GM15510 (cell line): ENCODE measurements around the gene COL6A1.

ENCODE experiments used
- POLR2A ChIP-seq: IDR thresholded peaks from 3 replicates; pipeline ENCODE4 v1.6.1; 2011; ENCODE audit warnings: borderline replicate concordance; ENCODE audit not compliant: insufficient read length; ENCODE audit errors: extremely low read depth

COL6A1 gene

GRCh38 chr21:45972716-45973474 lies 8.7 kb upstream of the COL6A1 start:
- no peak for TF ChIP-seq POLR2A

DNA sequence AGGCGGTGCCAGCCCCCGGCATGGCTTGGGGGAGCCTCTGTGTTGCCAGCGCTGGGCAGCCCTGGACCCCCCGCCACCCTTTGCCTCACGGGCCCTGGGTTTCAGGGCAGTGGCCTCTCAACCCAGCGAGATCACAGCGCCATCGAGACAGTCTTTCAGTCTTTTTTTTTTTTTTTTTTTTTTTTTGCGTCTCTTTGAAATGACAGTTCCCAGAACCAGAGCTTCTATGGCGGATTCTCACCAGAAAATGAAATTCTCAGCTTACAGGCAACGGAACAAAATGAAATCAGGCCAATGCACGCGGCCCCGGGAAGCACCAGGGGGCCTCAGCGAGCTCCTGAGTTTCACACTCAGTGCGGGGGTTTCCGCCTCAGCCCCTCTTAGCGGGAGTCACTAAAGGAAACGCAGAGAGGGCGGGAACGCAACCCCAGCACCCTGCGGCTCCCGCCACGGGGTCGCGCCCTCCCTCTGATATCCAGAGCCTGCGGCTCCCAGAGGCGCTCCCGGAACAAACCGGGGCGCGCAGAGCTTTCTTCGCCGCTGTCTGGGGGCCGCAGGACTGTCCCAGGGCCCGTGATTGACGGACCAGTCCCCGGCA lies 8.0 kb upstream of the COL6A1 start:
- TF ChIP-seq POLR2A, result no peak

- no peak for TF ChIP-seq POLR2A
Observed at GRCh38 chr21:45974073-45975019, 7.2 kb upstream of the COL6A1 start.

DNA sequence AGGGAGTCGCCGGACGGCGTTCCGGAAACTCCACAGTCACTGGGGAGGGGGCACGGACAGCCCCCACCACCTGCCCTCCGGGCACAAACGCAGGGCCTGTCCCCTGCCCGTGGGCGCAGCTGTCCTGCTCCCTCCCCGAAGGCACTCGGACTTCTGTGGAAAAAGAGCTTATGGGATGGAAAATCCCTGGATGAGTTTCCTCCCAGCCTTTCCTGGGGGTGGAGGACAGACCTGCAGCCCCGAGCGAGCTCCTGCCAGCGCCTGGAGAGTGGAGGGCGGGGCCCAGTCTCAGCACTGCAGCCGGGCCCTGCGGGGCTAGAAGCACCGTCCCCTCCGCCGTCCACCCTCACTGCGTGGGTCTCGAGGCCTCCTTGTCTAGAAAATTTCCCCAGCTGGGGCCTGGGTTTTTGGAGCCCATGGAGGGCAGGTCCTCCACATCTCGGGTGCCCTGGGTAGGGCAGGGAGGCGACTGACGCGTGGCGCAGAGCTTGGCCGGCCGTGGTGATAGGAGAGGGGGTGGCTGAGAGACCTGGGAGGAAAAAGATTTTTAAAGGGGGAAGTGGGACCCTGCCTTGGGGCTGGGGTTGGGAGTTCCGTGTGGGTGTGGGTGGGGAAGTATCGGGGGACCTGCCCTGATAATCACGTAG lies 6.4 kb upstream of the COL6A1 start:
- TF ChIP-seq POLR2A, result no peak

- no peak for TF ChIP-seq POLR2A
Observed at GRCh38 chr21:45976701-45977311, 4.8 kb upstream of the COL6A1 start.

DNA sequence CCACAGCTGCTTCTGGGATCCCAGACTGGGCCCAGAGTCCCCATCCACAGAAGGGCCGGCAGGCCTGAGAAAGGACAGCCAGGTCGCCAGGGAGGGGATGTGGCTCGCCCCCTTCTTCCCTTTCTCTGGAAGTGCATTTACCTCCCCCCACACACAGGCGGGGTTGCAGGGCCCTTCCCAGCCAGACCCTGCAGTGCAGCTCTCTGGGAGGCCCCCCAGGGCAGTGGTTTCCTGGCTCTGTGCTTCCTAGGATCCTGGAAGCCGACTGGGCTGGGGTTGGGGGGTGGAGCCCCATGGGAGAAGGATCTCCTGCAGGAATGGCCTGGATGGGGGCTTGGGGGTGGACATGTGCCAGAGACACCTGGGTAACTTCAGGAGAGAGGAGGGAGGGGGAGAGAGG lies 4.2 kb upstream of the COL6A1 start:
- TF ChIP-seq POLR2A, result no peak

DNA sequence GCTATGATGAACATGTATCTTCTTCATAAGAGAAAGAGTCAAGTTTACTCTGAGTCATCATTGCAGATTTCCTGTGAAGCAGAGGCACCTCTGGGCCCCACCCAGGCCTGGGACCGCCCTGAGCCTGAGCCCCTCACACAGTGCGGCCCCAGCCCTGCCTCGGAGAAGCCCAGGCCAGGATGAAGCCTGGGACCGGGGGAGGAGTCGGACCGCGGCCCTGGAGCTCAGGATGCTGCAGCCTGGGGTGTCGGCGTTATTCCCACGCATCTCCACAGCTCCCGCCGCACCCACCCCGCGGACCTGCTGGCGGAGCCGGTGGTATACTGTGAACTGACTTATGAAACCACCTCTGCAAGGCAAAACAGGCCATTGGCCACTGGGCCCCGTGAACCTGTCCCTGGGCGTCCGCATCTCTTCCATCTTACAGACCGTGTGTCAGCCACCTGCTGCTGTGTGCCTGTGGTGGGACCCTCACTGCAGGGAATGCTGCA lies 2.4 kb upstream of the COL6A1 start:
- no peak for TF ChIP-seq POLR2A

DNA sequence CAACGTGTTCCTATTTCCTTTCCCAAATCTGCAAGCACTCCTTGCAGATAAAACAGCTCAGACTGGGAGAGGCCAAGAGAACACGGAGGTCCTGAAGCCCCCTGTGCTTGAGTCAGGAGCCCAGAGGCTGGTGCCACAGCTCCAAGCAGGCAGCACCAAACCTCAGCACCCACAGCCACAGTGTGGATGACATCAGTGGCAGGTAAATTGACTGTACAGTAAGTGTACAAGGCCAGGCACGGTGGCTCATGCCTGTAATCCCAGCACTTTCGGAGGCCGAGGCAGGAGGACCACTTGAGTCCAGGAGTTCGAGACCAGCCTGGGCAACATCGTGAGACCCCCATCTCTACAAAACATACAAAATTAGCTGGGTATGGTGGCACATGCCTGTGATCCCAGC lies 1.9 kb upstream of the COL6A1 start:
- no peak for TF ChIP-seq POLR2A

DNA sequence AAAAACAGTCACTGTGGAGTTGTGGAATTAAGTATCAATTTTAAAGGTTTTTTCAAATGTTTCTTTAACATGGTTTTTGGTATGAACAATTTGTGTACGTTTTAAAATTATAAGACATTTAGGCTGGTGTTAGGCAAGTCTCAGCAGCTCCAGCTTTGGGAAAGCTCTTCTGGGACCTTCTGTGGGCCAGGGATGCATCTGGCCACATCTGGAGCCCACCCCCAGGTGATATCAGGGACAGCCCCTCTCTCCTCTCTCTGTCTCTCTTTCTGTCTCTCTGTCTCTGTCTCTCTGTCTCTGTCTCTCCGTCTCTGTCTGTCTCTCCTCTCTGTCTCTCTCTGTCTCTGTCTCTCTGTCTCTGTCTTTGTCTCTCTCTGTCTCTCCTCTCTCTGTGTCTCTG lies 1.3 kb upstream of the COL6A1 start:
- no peak for TF ChIP-seq POLR2A

DNA sequence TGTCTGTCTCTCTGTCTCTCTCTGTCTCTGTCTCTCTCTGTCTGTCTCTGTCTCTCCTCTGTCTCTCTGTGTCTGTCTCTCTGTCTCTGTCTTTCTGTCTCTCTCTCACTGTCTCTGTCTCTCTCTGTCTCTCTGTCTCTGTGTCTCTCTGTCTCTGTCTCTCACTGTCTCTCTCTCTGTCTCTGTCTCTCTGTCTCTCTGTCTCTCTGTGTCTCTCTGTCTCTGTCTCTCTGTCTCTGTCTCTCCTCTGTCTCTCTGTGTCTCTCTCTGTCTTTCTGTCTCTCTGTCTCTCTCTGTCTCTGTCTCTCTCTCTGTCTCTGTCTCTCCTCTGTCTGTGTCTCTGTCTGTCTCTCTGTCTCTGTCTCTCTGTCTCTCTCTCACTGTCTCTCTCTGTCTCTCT lies 873 bp upstream of the COL6A1 start:
- no peak for TF ChIP-seq POLR2A

- TF ChIP-seq POLR2A, result no peak
Observed at GRCh38 chr21:45982092-45982757, 655 bp downstream of the COL6A1 start.

DNA sequence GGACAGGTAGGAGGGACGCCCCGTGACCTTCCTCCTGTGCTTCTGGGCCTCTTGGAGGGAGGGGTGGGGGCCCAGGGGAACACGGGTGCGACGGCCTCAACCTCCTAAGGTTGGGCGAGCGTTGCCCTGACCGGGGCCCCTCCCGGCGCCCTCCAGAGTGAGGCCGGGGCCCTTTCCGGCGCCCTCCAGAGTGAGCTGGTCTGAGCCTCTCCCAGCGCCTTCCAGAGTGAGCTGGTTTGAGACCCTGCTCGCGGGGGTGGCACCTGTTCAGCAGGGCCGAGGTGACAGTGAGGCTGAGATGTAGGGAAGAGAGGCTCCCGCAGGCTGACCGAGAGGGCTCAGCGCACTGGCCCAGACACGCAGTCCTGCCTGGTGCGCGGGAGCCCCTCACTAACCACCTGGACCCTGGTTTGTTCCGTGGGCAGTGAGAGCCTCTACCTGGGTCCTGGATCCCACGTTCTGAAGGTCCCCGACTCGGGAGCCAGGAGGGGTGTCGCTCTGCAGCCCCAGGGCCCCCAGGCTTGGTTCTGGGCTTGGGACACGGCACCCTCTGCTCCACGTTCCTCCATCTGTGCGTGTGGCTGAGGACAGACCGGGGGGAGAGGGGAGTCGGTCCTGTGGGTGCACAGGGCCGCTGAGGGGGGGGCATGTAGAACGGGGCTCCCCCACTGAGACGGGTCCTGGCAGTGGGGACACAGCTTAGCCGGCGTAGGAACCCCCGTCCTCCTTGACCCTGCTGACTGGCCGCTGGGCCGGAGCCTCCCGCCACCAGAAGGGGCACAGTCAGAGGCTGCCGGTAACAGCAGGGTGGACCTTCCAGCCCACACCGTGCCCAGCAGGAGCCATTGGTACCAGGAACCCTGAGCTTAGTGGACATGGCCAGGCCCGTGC lies 1.4 kb downstream of the COL6A1 start:
- no peak for TF ChIP-seq POLR2A

DNA sequence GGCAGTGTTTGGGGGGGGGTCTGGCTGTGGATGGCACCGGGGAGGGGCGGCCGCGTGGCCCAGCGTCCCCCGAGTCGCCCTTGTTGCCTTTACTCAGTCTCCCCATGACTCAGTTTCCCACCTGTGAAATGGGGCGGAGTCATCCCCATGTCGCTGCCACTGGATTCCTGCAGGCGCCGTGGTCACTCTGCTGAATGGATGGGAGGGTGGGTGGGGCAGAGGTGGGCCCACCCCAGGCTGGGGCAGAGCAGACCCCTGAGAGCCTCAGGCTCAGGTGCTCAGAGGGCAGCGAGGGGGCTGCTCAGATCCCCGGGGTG lies 2.0 kb downstream of the COL6A1 start:
- no peak for TF ChIP-seq POLR2A
